ENCODE measurements around the gene RNPEP.
"Not testable (repeated sequence)": the region's sequence is repeated elsewhere in the genome, so short reads cannot be mapped to it uniquely, and the experiment has no call there.

RNPEP gene

GRCh38 chr1:202012544-202013478, 30.4 kb downstream of the RNPEP start:
- no peak for DNase-seq

GRCh38 chr1:202013603-202014002, 31.2 kb downstream of the RNPEP start:
- no peak for DNase-seq

- DNase-seq, result no peak
Measured at GRCh38 chr1:202014060-202014459, 31.6 kb downstream of the RNPEP start.

GRCh38 chr1:202014915-202015661, 32.6 kb downstream of the RNPEP start:
- DNase-seq, result no peak

GRCh38 chr1:202015662-202015937, 33.2 kb downstream of the RNPEP start:
- no peak for DNase-seq

- DNase-seq, result no peak
Measured at GRCh38 chr1:202016022-202016810, 33.8 kb downstream of the RNPEP start.

GRCh38 chr1:202016811-202017748, 34.6 kb downstream of the RNPEP start:
- no peak for DNase-seq

GRCh38 chr1:202017749-202018467, 35.5 kb downstream of the RNPEP start:
- no peak for DNase-seq

GRCh38 chr1:202018468-202019234, 36.2 kb downstream of the RNPEP start:
- peak; percentile 45 for DNase-seq

GRCh38 chr1:202019235-202019558, 36.7 kb downstream of the RNPEP start:
- DNase-seq, result not testable (repeated sequence)

- DNase-seq, result no peak
Measured at GRCh38 chr1:202023001-202023433, 40.6 kb downstream of the RNPEP start.

GRCh38 chr1:202029171-202029665, 46.8 kb downstream of the RNPEP start:
- peak; percentile 55 for DNase-seq

- DNase-seq, result no peak
Measured at GRCh38 chr1:202029727-202030126, 47.3 kb downstream of the RNPEP start.

- DNase-seq, result no peak
Measured at GRCh38 chr1:202031796-202032195, 49.3 kb downstream of the RNPEP start.

- no peak for DNase-seq
Measured at GRCh38 chr1:202034149-202034682, 51.8 kb downstream of the RNPEP start.

- no peak for DNase-seq
Measured at GRCh38 chr1:202034683-202035462, 52.4 kb downstream of the RNPEP start.

GRCh38 chr1:202036595-202037387, 54.3 kb downstream of the RNPEP start:
- DNase-seq, result no peak

- no peak for DNase-seq
Measured at GRCh38 chr1:202037706-202038296, 55.4 kb downstream of the RNPEP start.

All from hematopoietic multipotent progenitor cell treated with erythropoietin and hydrocortisone succinate and interleukin-3 and kit ligand, for 8 days (in vitro differentiated cells).